B cell (primary cell): ENCODE data around the gene ZNF423. TPM values are rescaled to one million over a fixed set of nuclear protein-coding genes. Genes with fewer than 3 reads are reported as not detected.

Source experiments
- ATAC-seq: fragments of 200-7000 bp; cut with Tn5 transposase; one replicate; pipeline ENCODE4 v1.10.0; 2021; ENCODE audit warnings: low read depth, mild to moderate bottlenecking, moderate number of reproducible peaks, moderate library complexity
- CTCF ChIA-PET: fragments of 350-600 bp; sonication (Branson Sonifier 250); formaldehyde crosslinking; loops from one replicate; lab custom pipeline; 2021; ENCODE audit warnings: antibody characterized with exemption, inconsistent platforms; lab: Charles Lee
- POLR2A ChIA-PET: fragments of 350-600 bp; sonication (Branson Sonifier 250); formaldehyde crosslinking; loops from one replicate; lab custom pipeline; 2021; ENCODE audit warnings: antibody characterized with exemption; lab: Charles Lee
- DNase-seq: peaks from one replicate; pipeline ENCODE4 v3.0.0; 2013
- H2AFZ ChIP-seq: 2 replicates; pipeline ENCODE4 v1.6.1; 2012; ENCODE audit warnings: mild to moderate bottlenecking, low read depth, low read length; ENCODE audit not compliant: insufficient read depth, poor library complexity, severe bottlenecking
- H3K27ac ChIP-seq, 2 donors: 1 replicate in 1 of 2; 2 replicates in 1 of 2; pipeline ENCODE4 v1.5.1; 2012 to 2013; ENCODE audit warnings: low read length in 2 of 2, mild to moderate bottlenecking in 2 of 2, moderate library complexity in 1 of 2
- H3K27me3 ChIP-seq, 4 experiments: fragments of 200-600 bp in 1 of 4; sonication (generic) in 1 of 4; replicated peaks in 1 of 4; 1 replicate in 2 of 4; 2 replicates in 2 of 4; pipeline versions ENCODE4 v1.6.1 to v1.7.0; 2013 to 2016; ENCODE audit warnings: low read length in 3 of 4, mild to moderate bottlenecking in 2 of 4, mixed read lengths in 1 of 4, moderate library complexity in 1 of 4; ENCODE audit not compliant: insufficient read depth in 4 of 4, control insufficient read depth in 3 of 4; ENCODE audit errors: control extremely low read depth in 1 of 4
- H3K36me3 ChIP-seq, 2 experiments: replicated peaks in 1 of 2; 1 replicate in 1 of 2; 2 replicates in 1 of 2; pipeline versions ENCODE4 v1.6.1 to v1.7.1; 2013; ENCODE audit warnings: low read length in 1 of 2; ENCODE audit not compliant: insufficient read depth in 2 of 2, control insufficient read depth in 1 of 2; ENCODE audit errors: control extremely low read depth in 1 of 2, extremely low read depth in 1 of 2
- H3K4me1 ChIP-seq, 2 donors: fragments of 200-600 bp in 1 of 2; sonication (generic) in 1 of 2; 1 replicate in 1 of 2; 2 replicates in 1 of 2; pipeline versions ENCODE4 v1.5.1 to v1.6.1; 2013 to 2017; ENCODE audit warnings: low read length in 2 of 2; ENCODE audit not compliant: control insufficient read depth in 2 of 2, insufficient read depth in 2 of 2
- H3K4me2 ChIP-seq: replicated peaks from 2 replicates; pipeline ENCODE3; 2012; ENCODE audit warnings: mild to moderate bottlenecking, low read depth, low read length; ENCODE audit not compliant: poor library complexity, severe bottlenecking
- H3K4me3 ChIP-seq, 5 experiments: fragments of 200-600 bp in 1 of 5; sonication (generic) in 1 of 5; 1 replicate in 3 of 5; 2 replicates in 2 of 5; pipeline versions ENCODE4 v1.5.1 to v1.7.0; 2011 to 2016; ENCODE audit warnings: low read length in 4 of 5, mild to moderate bottlenecking in 4 of 5, low read depth in 2 of 5, control low read depth in 1 of 5, moderate library complexity in 1 of 5; ENCODE audit not compliant: insufficient read depth in 1 of 5; ENCODE audit errors: control extremely low read depth in 1 of 5, extremely low read depth in 1 of 5
- H3K79me2 ChIP-seq: fragments of 200-600 bp; sonication (generic); one replicate; pipeline ENCODE4 v1.6.0; 2016; ENCODE audit warnings: low read length; ENCODE audit not compliant: control insufficient read depth, insufficient read depth
- H3K9ac ChIP-seq: fragments of 200-600 bp; sonication (generic); 2 replicates; pipeline ENCODE4 v1.6.1; 2017; ENCODE audit warnings: mild to moderate bottlenecking, low read length, moderate library complexity
- H3K9me3 ChIP-seq, 3 donors: one replicate each; pipeline versions ENCODE4 v1.6.1 to v1.7.1; 2013; ENCODE audit warnings: low read length in 2 of 3; ENCODE audit not compliant: control insufficient read depth in 2 of 3, insufficient read depth in 1 of 3; ENCODE audit errors: control extremely low read depth in 1 of 3
- H4K20me1 ChIP-seq: 2 replicates; pipeline ENCODE4 v1.6.0; 2012; ENCODE audit warnings: mild to moderate bottlenecking, low read length; ENCODE audit not compliant: insufficient read depth, control insufficient read depth, poor library complexity, severe bottlenecking
- H3K27ac Mint-ChIP-seq: one replicate; pipeline ENCODE4 v1.8.0; 2021; ENCODE audit warnings: mixed read lengths
- H3K27me3 Mint-ChIP-seq: one replicate; pipeline ENCODE4 v1.8.0; 2021; ENCODE audit warnings: mixed read lengths
- H3K4me1 Mint-ChIP-seq: one replicate; pipeline ENCODE4 v1.8.0; 2021; ENCODE audit warnings: mixed read lengths
- H3K4me3 Mint-ChIP-seq: one replicate; pipeline ENCODE4 v1.8.0; 2021; ENCODE audit warnings: mixed read lengths
- H3K9me3 Mint-ChIP-seq: one replicate; pipeline ENCODE4 v1.8.0; 2022; ENCODE audit warnings: mixed read lengths; ENCODE audit not compliant: insufficient read depth
- EZH2 ChIP-seq: IDR thresholded peaks from 2 replicates; pipeline ENCODE4 v1.6.1; 2012; ENCODE audit warnings: borderline replicate concordance, low read depth, mild to moderate bottlenecking, moderate library complexity, low read length; ENCODE audit not compliant: insufficient read depth, poor library complexity, severe bottlenecking
- WGBS: methylation state at CpG from one replicate; pipeline ENCODE4 v1.1.5; 2013; ENCODE audit warnings: missing lambda C conversion rate; ENCODE audit not compliant: insufficient coverage; 5-methylcytosine and 5-hydroxymethylcytosine counted together
- intact Hi-C: fragments of 100-400 bp; cut with micrococcal nuclease; formaldehyde crosslinking; loops from one replicate; pipeline ENCODE4 v1.10.0; 2022
- polyA plus RNA-seq: library from polyadenylated mRNA; depleted of rRNA; stranded (reverse); fragments of >200 nt; gene quantifications from 2 replicates; pipeline ENCODE4 v1.2.3, GENCODE V29; 2012
- total RNA-seq, 2 donors: library from RNA; stranded (reverse); fragments of 120-200 nt in 1 of 2; gene quantifications; 1 replicate in 1 of 2; 2 replicates in 1 of 2; pipeline versions ENCODE4 v1.2.3 to v1.2.4, GENCODE V29; 2013 to 2022
- TF ChIP-seq, protein P1 (sequence below): fragments of 200-600 bp; IDR thresholded peaks from one replicate; pipeline ENCODE4 v1.8.0; 2022; ENCODE audit warnings: antibody characterized with exemption, mild to moderate bottlenecking

ZNF423 gene
- total and polyA plus RNA-seq, 2 donors (not counting 1 experiment from before 2014, with no cell fraction given) = not detected

- CTCF ChIA-PET = no interaction called here
- intact Hi-C loops = no loop called here
- 88% methylated on average over 3 of the region's 6 CpGs for WGBS
These were observed 13.8 kb upstream of the ZNF423 start for GRCh38 chr16:49869731-49870130.

DNA sequence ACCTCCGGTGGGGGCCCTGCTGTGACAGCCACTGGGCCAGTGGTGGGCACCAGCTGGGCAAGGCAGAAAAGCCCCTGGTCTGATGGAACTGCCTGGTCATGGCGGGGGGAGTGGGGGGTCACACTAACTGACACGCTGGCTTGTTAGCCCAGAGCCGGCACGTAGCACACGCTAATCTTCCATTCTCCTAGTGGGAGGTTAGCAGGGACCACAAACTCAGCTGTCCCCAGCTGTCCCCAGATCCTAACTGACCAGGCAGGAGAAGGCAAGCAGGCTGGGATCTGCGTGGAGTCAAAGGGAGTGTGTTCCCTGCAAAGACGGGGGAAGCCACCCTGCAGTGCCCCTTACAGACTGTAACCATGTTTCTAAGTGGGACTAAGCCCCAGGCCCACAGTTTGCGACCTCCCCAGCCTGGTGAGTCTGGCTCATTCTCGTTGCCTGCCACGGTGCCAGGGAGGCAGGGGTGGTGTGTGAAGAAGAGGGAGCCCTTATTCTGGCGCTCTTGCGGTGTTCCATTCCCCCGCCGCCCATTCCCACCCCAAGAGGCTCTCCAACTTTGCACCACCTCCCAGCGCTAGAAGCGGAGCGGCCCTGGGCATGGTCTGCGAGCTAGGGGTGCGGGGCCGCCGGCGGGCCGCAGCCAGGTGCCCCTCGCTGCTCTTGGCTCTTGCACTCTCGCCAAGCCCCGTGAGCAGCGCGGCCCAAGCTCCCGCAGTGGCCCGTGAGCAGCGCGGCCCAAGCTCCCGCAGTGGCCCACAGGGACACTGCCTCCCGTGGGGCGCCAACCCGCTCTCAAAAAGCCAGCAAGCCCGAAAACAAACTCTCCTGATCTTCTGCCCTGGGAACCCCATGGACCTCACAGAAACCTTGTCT is 12.1 kb upstream of the ZNF423 start:
- H3K79me2 ChIP-seq = no peaks in the 10 kb centered on the region
- CTCF ChIA-PET = no interaction called here
- H3K27me3 ChIP-seq = peaks cover 0 to 2% (median 0%) of the 10 kb centered on the region in 4 experiments
- ATAC-seq (no peak), DNase-seq (no peak)
- intact Hi-C loops = no loop called here
- no peaks in the 10 kb centered on the region for H3K36me3 ChIP-seq
- H3K9ac ChIP-seq = no peak overlapping the region
- no peak overlapping the region for H2AFZ ChIP-seq
- H3K27me3 Mint-ChIP-seq = peaks cover 12% of the 10 kb centered on the region
- H3K9me3 Mint-ChIP-seq = no peaks in the 10 kb centered on the region
- H3K27ac Mint-ChIP-seq = no peak overlapping the region
- no peak overlapping the region for H3K4me3 Mint-ChIP-seq
- TF ChIP-seq EZH2 = no peak
- no peak overlapping the region for H3K27ac ChIP-seq
- H3K4me1 ChIP-seq = no peaks in the 10 kb centered on the region
- WGBS = 94% methylated on average over 24 of the region's 38 CpGs
- H4K20me1 ChIP-seq = no peaks in the 10 kb centered on the region
- no peaks in the 10 kb centered on the region for H3K4me1 Mint-ChIP-seq
- POLR2A ChIA-PET = no interaction called here
- no peaks in the 10 kb centered on the region for H3K9me3 ChIP-seq
- H3K4me2 ChIP-seq = no peak overlapping the region
- no peak overlapping the region for H3K4me3 ChIP-seq

More at GRCh38 chr16:49869731-49870130, 13.8 kb upstream of the ZNF423 start:
- no peaks in the 10 kb centered on the region for H3K4me1 Mint-ChIP-seq
- no peaks in the 10 kb centered on the region for H3K9me3 Mint-ChIP-seq
- no peak overlapping the region for H3K27ac ChIP-seq
- no peak overlapping the region for H3K27ac Mint-ChIP-seq
- DNase-seq (no peak), ATAC-seq (no peak)
- H3K9me3 ChIP-seq = no peaks in the 10 kb centered on the region
- no peaks in the 10 kb centered on the region for H3K79me2 ChIP-seq
- POLR2A ChIA-PET = no interaction called here
- H3K4me1 ChIP-seq = no peaks in the 10 kb centered on the region
- H3K4me3 Mint-ChIP-seq = no peak overlapping the region
- H4K20me1 ChIP-seq = no peaks in the 10 kb centered on the region
- no peak overlapping the region for H3K4me3 ChIP-seq
- no peak overlapping the region for H2AFZ ChIP-seq
- H3K9ac ChIP-seq = no peak overlapping the region
- H3K27me3 Mint-ChIP-seq = peaks cover 15% of the 10 kb centered on the region
- no peaks in the 10 kb centered on the region for H3K36me3 ChIP-seq
- H3K4me2 ChIP-seq = no peak overlapping the region
- no peaks in the 10 kb centered on the region for H3K27me3 ChIP-seq
- no peak for TF ChIP-seq EZH2
- TF ChIP-seq, protein P1, sequence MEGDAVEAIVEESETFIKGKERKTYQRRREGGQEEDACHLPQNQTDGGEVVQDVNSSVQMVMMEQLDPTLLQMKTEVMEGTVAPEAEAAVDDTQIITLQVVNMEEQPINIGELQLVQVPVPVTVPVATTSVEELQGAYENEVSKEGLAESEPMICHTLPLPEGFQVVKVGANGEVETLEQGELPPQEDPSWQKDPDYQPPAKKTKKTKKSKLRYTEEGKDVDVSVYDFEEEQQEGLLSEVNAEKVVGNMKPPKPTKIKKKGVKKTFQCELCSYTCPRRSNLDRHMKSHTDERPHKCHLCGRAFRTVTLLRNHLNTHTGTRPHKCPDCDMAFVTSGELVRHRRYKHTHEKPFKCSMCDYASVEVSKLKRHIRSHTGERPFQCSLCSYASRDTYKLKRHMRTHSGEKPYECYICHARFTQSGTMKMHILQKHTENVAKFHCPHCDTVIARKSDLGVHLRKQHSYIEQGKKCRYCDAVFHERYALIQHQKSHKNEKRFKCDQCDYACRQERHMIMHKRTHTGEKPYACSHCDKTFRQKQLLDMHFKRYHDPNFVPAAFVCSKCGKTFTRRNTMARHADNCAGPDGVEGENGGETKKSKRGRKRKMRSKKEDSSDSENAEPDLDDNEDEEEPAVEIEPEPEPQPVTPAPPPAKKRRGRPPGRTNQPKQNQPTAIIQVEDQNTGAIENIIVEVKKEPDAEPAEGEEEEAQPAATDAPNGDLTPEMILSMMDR = no peak
